22Rv1 (cell line): ENCODE measurements around the gene LOXL4.

Source experiments
- ZFX ChIP-seq: fragments of 450-650 bp; IDR thresholded peaks from 2 replicates; pipeline ENCODE4 v1.6.1; 2017; ENCODE audit warnings: antibody characterized with exemption, borderline replicate concordance
- TF ChIP-seq, protein P1 (sequence below): fragments of 450-650 bp; IDR thresholded peaks from 2 replicates; pipeline ENCODE4 v1.5.1; 2017; ENCODE audit warnings: mild to moderate bottlenecking

DNA sequence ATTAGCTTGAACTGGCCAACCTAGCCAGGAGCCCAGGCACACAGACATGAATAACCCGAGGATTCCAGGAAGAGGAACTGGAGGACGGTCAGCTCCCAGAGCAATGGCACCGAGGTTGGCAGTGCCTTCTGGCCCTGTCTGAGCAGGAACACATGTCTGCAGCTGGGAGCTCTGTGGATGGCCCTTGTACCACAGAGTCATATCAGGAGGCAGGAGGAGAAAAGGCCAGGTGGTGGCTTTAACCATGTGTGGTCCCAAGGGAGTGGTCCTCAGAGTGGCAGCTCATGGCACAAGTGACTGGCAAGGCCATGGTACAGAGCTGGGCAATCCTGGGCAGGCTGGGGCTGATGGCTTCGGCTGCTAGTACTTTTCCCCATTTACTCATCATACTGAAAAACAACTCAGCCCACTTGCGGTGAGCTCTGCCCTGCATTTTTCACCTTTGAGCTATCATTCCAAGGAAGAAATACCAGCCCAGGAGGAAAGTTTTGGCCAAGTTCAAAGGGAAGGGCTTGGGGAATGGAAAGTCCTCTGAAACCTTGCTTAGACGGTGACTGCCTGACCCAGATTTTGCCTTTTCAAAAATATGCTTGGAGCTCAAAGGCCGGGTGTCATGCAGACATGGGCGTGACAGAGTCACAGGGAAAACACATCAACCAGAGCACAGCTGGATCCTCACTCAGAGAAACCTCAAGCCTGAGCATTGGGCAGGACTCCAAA, 25.7 kb upstream of the LOXL4 start:
- TF ChIP-seq, protein P1, sequence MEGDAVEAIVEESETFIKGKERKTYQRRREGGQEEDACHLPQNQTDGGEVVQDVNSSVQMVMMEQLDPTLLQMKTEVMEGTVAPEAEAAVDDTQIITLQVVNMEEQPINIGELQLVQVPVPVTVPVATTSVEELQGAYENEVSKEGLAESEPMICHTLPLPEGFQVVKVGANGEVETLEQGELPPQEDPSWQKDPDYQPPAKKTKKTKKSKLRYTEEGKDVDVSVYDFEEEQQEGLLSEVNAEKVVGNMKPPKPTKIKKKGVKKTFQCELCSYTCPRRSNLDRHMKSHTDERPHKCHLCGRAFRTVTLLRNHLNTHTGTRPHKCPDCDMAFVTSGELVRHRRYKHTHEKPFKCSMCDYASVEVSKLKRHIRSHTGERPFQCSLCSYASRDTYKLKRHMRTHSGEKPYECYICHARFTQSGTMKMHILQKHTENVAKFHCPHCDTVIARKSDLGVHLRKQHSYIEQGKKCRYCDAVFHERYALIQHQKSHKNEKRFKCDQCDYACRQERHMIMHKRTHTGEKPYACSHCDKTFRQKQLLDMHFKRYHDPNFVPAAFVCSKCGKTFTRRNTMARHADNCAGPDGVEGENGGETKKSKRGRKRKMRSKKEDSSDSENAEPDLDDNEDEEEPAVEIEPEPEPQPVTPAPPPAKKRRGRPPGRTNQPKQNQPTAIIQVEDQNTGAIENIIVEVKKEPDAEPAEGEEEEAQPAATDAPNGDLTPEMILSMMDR, result no peak
- no peak for TF ChIP-seq ZFX
